A204.1 (cell line): Measurements from ENCODE around the gene DCAF6.
A peak's percentile ranks its signal among the peaks of the same experiment; 100 is the strongest.
"Not testable (repeated sequence)": the region's sequence is repeated elsewhere in the genome, so short reads cannot be mapped to it uniquely, and the experiment has no call there.

Experiments used
- FAIRE-seq: peaks from 2 replicates; lab custom pipeline; 2012; peaks lifted over from hg19 to GRCh38; lab: Jason Lieb, UNC

The DCAF6 gene

GRCh38 chr1:167936068-167936929 lies at the start of gene DCAF6:
DCAF6 (plus strand) TSS chr1:167936683; CDS start chr1:167936912, 229 bp downstream.
- FAIRE-seq: peak; percentile 86

- FAIRE-seq: not testable (repeated sequence)
Measured at GRCh38 chr1:167887187-167887586, 49.3 kb upstream of the DCAF6 start.

GRCh38 chr1:167890400-167890799 lies 46.1 kb upstream of the DCAF6 start:
- FAIRE-seq: no peak

GRCh38 chr1:167893798-167894197 lies 42.7 kb upstream of the DCAF6 start:
- no peak for FAIRE-seq

- FAIRE-seq: no peak
Measured at GRCh38 chr1:167898578-167899222, 37.8 kb upstream of the DCAF6 start.

GRCh38 chr1:167899253-167899681 lies 37.2 kb upstream of the DCAF6 start:
- no peak for FAIRE-seq

- FAIRE-seq: no peak
Measured at GRCh38 chr1:167900907-167901306, 35.6 kb upstream of the DCAF6 start.

- FAIRE-seq: no peak
Measured at GRCh38 chr1:167904652-167905130, 31.8 kb upstream of the DCAF6 start.

GRCh38 chr1:167905182-167905581 lies 31.3 kb upstream of the DCAF6 start:
- FAIRE-seq: no peak

- no peak for FAIRE-seq
Measured at GRCh38 chr1:167905671-167906070, 30.8 kb upstream of the DCAF6 start.

- no peak for FAIRE-seq
Measured at GRCh38 chr1:167909691-167910180, 26.7 kb upstream of the DCAF6 start.

- FAIRE-seq: no peak
Measured at GRCh38 chr1:167910530-167910929, 26.0 kb upstream of the DCAF6 start.

GRCh38 chr1:167911413-167911812 lies 25.1 kb upstream of the DCAF6 start:
- no peak for FAIRE-seq

- FAIRE-seq: no peak
Measured at GRCh38 chr1:167912294-167912693, 24.2 kb upstream of the DCAF6 start.

GRCh38 chr1:167913895-167914496 lies 22.5 kb upstream of the DCAF6 start, which contains the start of gene ADCY10:
ADCY10 (minus strand) TSS chr1:167914134; CDS start chr1:167905140, 8,994 bp downstream.
- no peak for FAIRE-seq

GRCh38 chr1:167915569-167915968 lies 20.9 kb upstream of the DCAF6 start:
- no peak for FAIRE-seq

GRCh38 chr1:167916766-167917511 lies 19.5 kb upstream of the DCAF6 start:
- no peak for FAIRE-seq

- no peak for FAIRE-seq
Measured at GRCh38 chr1:167922023-167922422, 14.5 kb upstream of the DCAF6 start.

GRCh38 chr1:167922611-167923074 lies 13.8 kb upstream of the DCAF6 start:
- no peak for FAIRE-seq

GRCh38 chr1:167923324-167924056 lies 13.0 kb upstream of the DCAF6 start:
- FAIRE-seq: no peak

- FAIRE-seq: no peak
Measured at GRCh38 chr1:167924102-167924501, 12.4 kb upstream of the DCAF6 start.
